GM21619 (cell line): ENCODE measurements around the gene TMC8.
A peak's percentile ranks its signal among the peaks of the same experiment; 100 is the strongest.
"Not testable (repeated sequence)": the region's sequence is repeated elsewhere in the genome, so short reads cannot be mapped to it uniquely, and the experiment has no call there.

Experiments
- ATAC-seq: cut with Tn5 transposase; IDR thresholded peaks from one replicate; pipeline ENCODE4 v1.9.1; 2021; ENCODE audit not compliant: unreplicated experiment

The TMC8 gene

DNA sequence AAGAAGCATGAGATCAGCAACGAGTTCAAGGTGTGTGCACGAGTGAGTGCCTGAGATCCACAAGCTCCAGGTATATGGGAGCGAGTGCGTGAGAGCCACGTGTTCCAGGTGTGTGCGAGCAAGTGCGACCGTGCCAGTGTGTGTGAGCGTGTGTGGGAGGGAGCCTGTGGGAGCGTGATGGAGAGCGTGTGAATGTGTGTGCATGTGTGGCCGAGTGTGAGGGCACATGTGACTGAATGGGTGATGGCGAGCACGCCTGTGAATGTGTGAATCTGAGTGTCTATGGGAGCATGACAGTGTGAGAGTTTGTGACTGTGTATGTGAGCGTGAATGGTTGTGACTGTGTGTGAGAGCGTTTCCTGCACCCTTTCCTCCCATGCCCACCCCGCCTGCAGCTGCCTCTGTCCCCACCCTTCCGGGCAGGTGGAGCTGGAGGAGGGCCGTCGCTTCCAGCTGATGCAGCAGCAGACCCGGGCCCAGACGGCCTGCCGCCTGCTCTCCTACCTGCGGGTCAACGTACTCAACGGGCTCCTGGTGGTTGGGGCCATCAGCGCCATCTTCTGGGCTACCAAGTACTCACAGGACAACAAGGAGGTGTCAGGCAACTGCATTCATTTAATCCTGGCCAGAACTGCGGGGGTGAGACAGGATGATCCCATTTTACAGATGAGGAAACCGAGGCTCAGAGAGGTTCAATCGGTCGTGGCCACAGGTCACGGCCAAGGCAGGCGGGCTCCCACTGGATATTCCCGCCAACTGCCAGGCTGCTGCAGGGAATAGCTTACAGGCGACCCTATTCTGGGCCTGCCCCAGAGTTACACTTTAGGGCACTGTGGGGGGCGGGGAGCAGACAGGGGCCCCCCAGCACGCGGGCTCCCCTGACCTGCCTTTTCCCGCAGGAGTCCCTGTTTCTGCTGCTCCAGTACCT lies 3.7 kb downstream of the TMC8 start:
- no peak for ATAC-seq

DNA sequence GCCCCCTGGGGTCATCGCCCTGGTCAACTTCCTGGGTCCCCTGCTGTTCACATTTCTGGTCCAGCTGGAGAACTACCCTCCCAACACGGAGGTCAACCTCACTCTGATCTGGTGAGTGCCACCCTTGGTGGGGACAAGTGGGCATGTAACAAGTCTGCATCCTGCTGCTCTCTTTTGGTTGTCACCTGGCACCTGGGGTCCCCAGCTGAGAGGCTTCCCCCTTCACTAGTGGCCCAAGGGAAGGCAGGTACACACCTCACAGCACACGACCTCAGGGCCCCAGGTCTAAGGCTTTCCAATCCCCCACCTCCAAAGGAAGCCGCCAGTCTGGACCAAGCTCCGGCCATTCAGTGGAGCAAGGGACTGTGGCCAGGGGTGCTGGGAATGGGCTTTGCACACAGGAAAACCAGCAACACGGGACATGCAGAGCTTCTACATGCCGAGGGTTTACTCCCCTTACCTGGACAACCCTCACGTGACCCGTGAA lies 4.4 kb downstream of the TMC8 start:
- no peak for ATAC-seq

DNA sequence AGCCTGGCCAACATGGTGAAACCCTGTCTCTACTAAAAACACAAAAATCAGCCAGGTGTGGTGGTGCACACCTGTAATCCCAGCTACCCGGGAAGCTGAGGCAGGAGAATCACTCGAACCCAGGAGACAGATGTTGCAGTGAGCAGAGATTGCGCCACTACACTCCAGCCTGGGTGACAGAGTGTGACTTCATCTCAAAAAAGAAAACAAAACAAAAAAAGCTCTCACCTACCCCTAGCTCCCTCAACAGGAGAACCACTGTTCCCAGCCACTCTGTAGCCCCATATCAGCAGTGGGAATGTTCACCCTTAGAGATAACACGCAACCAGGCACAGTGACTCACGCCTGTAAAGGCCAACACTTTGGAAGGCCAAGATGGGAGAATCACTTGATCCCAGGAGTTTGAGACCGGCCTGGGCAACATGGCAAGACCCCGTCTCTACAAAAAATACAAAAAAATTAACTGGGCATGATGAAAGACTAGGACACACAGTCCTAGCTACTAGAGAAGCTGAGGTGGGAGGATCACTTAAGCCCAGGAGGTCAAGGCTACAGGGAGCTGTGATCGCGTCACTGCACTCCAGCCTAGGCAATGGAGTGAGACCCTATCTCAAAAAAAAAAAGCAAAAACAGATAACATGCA lies 5.4 kb downstream of the TMC8 start:
- no peak for ATAC-seq

DNA sequence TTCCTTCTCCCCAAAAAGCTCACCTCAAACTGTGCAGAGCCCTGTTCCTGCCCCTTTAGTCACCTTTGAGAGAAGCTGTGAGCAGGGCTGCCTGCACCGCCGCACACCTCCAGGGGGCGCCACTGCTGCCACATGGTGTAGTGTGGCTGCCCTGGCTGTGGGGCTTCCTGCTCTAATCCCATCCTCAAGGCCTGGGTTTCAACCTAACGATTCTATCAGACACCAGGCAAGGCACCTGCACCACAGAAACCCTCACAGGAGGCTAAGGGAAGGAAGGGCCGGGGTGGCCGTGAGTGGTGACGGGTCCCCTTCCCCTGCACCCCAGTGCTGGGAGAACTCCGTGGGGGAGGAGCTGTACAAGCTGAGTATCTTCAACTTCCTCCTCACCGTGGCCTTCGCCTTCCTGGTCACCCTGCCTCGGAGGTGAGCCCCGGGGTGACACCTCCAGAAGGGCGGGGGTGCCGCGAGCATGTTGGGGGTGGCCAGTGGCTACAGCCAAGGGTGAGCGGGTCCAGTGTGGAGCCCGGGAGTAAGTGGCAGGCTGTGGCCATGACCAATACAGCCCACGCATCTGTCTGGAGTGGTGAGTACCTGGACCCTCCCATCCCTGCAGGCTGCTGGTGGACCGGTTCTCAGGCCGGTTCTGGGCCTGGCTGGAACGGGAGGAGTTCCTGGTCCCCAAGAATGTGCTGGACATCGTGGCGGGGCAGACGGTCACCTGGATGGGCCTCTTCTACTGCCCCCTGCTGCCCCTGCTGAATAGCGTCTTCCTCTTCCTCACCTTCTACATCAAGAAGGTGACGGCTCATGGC lies 7.0 kb downstream of the TMC8 start:
- ATAC-seq = no peak

DNA sequence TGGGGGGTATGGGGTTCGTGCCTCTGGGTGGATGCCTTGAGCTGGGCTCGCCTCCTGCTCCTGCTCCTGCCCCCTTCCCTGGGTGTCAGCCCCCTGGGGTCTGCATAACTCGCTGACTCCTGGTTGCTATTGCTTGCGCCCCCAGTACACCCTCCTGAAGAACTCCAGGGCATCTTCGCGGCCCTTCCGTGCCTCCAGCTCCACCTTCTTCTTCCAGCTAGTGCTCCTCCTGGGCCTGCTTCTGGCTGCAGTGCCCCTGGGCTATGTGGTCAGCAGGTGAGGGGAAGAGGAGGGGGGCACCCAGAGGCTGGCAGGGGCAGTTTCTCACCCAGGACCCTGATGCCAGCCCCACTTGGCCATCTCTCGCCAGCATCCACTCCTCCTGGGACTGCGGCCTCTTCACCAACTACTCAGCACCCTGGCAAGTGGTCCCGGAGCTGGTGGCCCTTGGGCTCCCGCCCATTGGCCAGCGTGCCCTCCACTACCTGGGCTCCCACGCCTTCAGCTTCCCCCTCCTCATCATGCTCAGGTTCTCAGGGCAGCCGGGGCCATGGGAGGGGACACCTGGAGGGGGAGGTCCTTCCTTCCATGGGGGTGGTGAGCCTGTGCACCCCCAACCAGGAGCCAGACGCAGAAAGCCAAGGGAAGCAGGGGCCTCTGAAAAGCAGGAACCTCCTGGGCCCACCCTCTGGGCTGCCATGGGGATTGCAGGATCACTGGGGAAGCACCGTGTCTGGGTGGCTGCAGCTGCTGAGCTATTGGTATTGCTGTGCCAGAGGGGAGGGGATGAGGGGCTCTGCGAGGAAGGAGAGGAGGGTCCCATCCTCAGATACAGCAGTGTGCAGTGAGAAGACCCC lies 7.9 kb downstream of the TMC8 start:
- no peak for ATAC-seq

DNA sequence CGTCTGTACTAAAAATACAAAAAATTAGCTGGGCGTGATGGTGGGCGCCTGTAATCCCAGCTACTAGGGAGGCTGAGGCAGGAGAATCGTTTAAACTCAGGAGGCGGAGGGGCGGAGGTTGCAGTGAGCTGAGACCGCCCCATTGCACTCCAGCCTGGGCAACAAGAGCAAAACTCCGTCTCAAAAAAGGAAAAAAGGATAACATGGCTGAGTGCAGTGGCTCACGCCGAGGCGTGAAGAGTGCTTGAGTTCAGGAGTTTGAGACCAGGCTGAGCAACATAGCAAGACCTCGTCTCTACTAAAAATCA lies 9.2 kb downstream of the TMC8 start:
- not testable (repeated sequence) for ATAC-seq

DNA sequence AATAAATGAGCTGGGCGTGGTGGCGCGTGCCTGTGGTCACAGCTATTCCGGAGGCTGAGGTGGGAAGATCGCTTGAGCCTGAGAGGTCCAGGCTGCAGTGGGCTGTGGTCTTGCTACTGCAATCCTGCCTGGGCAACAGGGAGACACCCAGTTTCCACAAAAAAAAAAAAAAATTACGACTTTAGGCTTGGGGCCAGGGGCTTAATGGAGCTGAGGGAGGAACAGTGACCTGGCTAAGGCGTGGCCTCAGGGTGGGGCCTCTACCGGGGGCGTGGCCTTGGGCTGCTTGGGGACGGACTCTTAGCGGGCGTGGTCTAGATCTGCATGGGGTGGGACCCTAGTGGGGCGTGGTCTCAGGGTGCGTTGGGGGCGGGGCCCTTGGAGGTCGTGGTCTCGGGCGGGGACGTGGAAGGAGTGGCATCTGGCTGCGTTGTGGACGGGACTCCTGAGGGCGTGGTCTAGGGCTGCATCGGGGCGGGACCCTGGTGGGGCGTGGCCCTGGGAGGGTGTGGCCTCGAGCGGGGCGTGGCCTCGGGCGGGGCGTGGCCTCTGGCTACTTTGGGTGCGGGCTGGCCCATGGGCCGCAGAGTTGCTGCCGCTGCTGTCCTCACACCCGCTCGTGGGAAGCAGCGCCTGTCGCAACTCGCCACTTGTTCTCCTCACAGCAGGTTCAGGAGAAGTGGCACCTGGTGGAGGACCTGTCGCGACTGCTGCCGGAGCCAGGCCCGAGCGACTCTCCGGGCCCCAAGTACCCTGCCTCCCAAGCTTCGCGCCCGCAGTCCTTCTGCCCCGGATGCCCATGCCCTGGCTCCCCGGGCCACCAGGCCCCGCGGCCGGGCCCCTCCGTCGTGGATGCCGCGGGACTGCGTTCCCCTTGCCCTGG lies 9.8 kb downstream of the TMC8 start:
- ATAC-seq = peak; percentile 64

DNA sequence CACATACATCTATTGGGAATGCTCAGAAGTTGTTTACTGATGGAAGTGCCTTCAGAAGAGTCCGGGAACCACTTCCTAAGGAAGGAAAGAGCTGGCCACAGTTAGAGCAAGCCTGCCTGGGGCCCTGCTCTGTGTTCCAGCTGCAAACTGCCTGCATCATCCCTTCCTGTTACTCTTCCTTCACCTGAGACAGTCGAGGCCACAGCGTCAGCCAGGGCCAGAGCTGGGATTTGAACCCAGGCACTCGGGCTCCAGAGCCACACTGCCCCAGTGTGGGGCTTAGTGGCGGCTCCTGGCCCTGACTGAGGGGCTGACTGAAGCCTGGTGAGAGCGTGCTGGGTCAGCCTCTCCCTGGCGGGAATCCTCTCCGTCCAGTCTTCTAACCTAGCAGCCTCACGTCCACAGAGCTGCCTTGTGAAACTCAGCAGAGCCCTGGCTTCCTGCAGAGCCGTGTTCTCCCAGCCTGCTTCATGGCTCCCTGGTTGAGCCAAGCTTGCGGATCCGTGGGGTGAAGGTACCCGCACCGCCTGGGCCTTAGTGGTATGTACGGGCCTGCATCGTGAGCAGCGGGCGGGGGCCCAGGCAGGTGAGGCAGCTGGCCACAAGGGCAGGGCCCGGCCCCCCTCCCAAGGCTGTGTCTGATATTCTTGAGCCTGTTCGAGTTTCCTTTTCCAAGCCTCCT lies 11.0 kb downstream of the TMC8 start:
- ATAC-seq = no peak

DNA sequence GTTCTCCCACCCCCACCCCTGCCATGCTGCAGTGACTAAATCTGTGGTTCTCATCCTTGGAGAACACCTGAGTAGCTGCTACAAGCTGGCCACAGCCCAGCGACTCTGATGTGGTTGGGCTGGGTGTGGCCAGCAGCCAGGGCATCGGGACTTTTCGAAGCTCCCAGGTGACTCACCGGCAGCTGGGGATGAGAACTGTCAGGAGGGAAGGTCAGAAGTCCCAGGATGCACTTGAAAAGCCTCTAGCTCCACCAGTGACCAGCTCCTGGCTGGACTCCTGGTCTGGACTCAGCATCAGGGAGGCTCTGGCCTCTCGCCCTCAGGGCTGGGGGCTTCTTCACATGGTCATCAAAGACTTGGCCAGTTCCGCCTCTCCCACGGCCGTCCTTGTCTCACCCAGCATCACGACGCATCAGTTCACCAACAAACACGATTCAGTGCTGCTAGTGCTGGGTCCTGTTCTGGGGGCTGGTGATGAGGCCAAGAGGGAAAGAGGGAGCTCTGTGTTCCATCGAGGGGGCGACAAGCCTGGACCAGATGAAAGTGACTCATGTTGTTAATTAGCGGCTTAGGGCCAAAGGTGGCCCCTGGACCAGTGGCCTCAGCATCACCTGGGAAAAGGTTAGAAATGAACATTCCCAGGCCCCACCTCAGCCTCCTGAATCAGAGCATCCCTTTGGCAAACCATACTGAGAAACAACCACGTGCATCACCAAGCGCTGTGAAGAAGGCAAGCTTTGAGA lies 11.7 kb downstream of the TMC8 start:
- no peak for ATAC-seq

DNA sequence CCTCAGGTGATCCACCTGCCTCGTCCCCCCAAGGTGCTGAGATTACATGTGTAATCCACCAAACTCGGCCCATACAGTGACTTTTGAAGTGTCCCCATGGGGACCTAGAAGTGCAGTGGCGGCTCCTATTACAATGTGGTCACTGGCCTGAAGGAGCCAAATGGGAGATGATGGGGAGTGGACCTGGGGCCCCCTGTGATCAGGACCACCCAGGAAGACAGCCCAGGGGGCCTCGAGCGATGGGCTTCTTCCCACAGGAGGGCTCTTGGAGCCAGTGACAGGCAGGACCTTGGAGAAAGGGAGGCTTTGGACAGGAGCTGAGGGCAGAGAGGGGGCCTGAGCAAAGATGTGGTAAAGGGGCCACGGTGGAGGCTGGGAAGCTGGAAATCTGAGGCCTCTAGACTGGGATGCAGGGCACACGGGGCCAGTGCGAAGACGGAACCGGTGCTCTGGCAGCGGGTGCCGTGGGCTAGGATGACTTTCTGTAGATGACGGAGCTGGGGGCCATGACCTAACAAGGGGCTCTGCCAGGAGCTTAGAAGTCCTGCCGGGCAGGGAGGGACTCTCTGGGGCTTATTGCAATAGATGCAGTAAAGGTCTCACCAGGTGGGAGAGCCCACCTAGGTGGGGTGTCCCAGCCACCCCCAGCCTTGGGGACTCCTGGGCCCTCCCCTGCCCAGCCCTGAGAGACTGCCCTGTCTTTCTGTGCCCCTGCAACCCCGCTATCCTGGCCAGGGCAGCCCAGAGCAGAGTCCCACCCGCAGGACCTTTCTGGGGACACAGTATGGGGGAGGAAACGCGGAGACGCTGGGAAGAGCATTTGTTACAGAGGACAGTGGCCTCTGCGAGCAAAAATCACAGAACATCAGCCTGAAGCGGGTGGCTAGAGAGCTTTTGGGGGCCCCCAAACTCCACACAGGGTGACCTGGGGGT lies 12.9 kb downstream of the TMC8 start:
- no peak for ATAC-seq

DNA sequence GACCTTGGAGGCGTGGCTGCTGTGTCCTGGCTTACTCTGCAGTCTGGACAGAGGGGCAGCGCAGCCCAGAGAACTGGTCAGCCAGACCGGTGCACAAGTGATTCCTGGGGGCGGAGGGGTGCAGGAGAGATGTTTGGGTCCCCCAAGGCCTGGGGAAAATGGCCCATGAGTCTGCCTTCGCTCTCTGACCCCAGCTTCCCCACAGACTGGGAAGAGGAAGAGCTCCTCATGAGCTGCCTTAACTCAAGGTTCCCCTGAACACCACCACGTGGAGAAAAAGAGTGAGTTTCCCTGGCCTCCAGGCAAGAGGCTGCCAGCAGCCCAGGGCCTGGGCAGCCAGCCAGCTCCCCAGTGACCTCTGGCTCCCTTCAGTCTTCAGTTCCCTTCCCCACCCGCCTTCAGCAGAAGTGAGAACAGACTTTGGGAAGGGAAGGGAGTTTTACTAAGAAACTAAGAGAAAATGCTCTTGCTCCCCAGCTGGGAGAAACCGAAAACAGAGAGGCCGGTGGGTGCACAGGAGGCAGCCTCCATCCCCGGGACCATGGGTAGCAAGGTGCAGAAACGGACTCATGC lies 13.7 kb downstream of the TMC8 start:
- no peak for ATAC-seq

DNA sequence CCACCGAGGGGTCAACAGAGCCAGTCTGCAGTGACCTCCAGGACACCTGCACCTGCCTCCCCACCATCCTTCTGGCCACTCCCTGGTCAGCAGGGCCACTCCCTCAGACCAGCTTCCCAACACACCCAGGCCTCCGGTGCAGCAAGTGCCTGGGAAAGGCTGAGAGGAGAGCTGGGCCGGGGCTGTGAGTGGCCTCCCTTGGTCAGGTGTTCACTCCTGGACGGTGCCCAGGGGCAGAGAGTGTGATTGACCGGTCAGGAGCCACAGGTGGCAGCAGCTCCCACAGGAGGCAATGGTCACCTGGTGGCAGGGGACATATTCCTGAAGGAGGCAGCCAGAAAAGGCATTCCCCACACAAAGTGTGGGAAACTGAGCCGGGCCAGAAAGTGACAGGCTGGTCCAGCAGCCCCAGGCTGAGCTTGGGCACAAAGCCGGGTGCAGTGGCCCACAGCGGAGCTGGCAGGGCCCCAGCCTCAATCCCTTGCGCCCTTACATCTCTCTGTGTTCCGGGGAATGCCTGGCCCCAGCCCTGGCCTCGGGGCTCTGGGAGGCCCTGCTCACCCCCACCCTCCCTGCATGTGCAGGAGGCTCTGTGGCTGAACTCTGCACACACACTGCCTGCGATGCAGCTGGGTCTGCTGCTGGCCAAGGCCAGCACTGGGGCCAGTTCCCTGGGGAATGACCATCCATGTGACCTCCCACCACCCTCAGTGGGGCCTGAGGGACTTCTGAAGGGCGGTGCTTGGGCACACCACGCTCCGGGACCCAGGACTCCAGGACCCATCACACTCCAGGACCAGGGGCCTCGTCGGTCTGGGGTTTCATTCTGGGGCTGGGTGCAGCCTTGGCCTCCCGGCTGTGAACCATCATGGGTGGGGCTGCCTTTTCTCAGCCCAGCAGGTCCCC lies 14.4 kb downstream of the TMC8 start:
- no peak for ATAC-seq

DNA sequence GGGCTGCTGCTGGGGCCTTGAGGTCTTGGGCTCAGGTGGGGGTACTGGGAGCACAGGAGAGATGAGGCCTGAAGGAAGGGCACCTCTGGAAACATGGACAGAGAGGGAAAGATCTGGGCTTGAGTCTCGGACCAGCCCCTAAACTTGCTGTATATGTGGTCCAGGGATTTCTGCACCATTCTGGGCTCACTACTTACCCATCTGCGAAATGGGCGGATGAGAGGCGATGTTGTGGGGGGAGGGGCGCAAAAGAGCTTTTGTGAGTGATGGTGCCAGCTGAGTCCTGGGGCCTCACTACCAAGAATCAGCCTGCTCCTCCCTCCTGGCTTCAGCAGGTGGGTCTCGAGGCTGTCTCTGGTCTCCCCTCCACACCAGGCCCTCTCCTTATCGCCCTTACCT lies 15.9 kb downstream of the TMC8 start:
- ATAC-seq = no peak

DNA sequence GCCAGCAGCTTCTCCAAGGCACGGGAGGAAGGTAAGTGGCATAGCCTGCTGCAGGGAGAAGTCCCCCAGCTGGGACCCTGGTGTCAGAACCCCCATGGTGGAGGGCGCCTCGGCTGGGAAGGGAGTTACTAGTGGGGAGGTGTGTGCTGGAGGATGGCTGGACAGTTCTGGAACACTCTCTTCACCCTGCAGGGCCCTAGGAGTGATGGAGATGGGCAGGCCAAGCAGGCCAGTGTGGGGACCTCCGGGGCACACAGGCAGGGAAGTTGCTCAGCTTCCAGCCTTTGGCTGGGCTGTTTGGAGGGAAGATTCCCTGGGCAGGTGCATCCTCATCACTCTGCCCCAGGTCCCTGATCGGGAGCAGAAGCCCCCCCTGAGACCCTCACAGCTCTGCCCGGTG lies 16.3 kb downstream of the TMC8 start:
- no peak for ATAC-seq

DNA sequence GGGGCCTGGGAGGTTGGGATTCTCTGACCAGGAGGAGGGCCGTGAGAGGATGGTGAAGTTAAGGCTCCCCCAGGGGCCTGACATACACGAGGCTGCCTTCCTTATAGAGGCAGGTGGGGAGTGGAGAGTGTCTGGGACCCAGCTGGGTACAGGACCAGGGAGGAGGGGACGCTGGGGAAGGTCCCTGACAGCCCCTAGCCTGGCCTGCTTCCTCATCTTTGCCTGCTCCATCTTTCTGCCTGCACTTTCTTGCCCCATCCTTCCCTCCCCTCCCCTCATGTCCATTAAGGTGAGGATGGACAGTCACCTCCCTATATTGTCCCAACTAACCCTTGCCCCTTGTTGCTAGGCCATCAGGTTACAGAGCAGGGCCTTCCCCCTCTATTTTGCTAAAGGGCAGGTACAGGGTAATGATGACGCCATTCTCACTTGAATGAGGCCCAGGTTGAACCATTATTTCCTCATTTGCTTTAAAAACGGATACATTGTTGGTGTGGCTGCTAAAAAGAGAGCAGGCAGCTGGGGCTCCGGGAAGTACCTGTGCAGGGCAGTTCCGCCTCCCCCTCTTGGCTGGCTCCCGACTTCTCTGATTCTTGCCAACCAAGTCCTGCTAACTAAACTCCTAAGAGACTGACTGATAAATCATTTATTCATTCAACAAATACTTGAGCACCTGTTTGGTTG lies 16.9 kb downstream of the TMC8 start:
- ATAC-seq = no peak
